Naive B cell (primary cell): ENCODE data around the gene KCNK18. TPM values are rescaled to one million over a fixed set of nuclear protein-coding genes. Genes with fewer than 3 reads are reported as not detected.
"Not testable (repeated sequence)": the region's sequence is repeated elsewhere in the genome, so short reads cannot be mapped to it uniquely, and the experiment has no call there.

ENCODE experiments used
- ATAC-seq, 2 donors: fragments of 150-1000 bp; cut with Tn5 transposase; 2 replicates each; pipeline ENCODE4 v1.10.0; 2021; ENCODE audit warnings: low read depth in 2 of 2, mild to moderate bottlenecking in 2 of 2, moderate library complexity in 2 of 2
- DNase-seq: peaks from one replicate; pipeline ENCODE4 v3.0.0; 2022
- H3K27ac Mint-ChIP-seq, 6 donors: one replicate each; pipeline ENCODE4 v1.8.0; 2020 to 2022; ENCODE audit warnings: mild to moderate bottlenecking in 6 of 6, mixed read lengths in 6 of 6, moderate library complexity in 5 of 6, inconsistent platforms in 2 of 6
- H3K27me3 Mint-ChIP-seq, 3 donors: one replicate each; pipeline ENCODE4 v1.8.0; 2021 to 2022; ENCODE audit warnings: mixed read lengths in 3 of 3, mild to moderate bottlenecking in 1 of 3
- H3K36me3 Mint-ChIP-seq, 2 donors: one replicate each; pipeline ENCODE4 v1.8.0; 2020 to 2022; ENCODE audit warnings: mixed read lengths in 2 of 2, inconsistent platforms in 1 of 2, mild to moderate bottlenecking in 1 of 2
- H3K4me1 Mint-ChIP-seq, 3 donors: one replicate each; pipeline ENCODE4 v1.8.0; 2020 to 2022; ENCODE audit warnings: mixed read lengths in 3 of 3, inconsistent platforms in 1 of 3, mild to moderate bottlenecking in 1 of 3, moderate library complexity in 1 of 3
- H3K4me3 Mint-ChIP-seq, 8 donors: one replicate each; pipeline ENCODE4 v1.8.0; 2020 to 2022; ENCODE audit warnings: mild to moderate bottlenecking in 8 of 8, mixed read lengths in 8 of 8, moderate library complexity in 8 of 8, inconsistent platforms in 2 of 8
- H3K9me3 Mint-ChIP-seq, 7 donors: one replicate each; pipeline ENCODE4 v1.8.0; 2020 to 2022; ENCODE audit warnings: mixed read lengths in 7 of 7, mild to moderate bottlenecking in 5 of 7, inconsistent platforms in 2 of 7, moderate library complexity in 1 of 7
- polyA plus RNA-seq, 6 donors: library from polyadenylated mRNA; unstranded; fragments of 300-500 nt; fragmentation: Illumina TruSeq; gene quantifications; one replicate each; pipeline ENCODE4 v1.2.3, GENCODE V29; 2021; ENCODE audit warnings: low read depth in 6 of 6

Gene KCNK18
- polyA plus RNA-seq, 6 donors from 2014 or later: not detected

DNA sequence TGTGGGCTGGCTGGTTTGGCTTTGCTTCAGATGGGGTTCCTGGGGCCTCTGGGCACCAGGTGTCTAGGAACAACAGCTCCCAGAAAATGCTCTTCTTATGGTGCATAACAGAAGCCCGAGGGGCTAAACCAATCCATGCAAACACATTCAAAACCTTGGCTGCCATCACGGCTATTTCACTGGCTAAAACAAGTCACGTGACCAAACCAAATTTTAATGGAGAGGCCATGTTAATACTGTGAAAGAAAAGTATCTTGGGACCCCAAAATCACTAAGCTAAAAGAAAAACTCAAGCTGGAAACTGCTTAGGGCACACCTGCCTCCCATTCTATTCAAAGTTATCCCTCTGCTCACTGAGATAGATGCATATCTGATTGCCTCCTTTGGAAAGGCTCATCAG is 19.1 kb upstream of the KCNK18 start:
- H3K4me3 Mint-ChIP-seq: no peak overlapping the region
- peaks cover 37% of the 10 kb centered on the region in 3 donors for H3K27me3 Mint-ChIP-seq
- peaks cover 10 to 20% (median 20%) of the 10 kb centered on the region in 3 donors for H3K4me1 Mint-ChIP-seq
- H3K9me3 Mint-ChIP-seq: peaks cover 0 to 3% (median 0%) of the 10 kb centered on the region in 7 donors
- no peak overlapping the region for H3K27ac Mint-ChIP-seq
- DNase-seq (no peak), ATAC-seq (no peak)
- H3K36me3 Mint-ChIP-seq: no peaks in the 10 kb centered on the region

GRCh38 chr10:117184296-117184695 is 13.0 kb upstream of the KCNK18 start:
- Mint-ChIP-seq H3K27ac (no peak overlapping the region), H3K4me1 (no peaks in the 10 kb centered on the region), H3K36me3 (peaks cover 5 to 11% of the 10 kb centered on the region in 2 donors), H3K9me3 (peaks cover 2 to 12% (median 8%) of the 10 kb centered on the region in 7 donors), H3K4me3 (no peak overlapping the region), H3K27me3 (peaks cover 18 to 29% (median 26%) of the 10 kb centered on the region in 3 donors)
- no peak for ATAC-seq
- no peak for DNase-seq

- ATAC-seq (no peak), DNase-seq (no peak)
- peaks cover 18 to 27% (median 23%) of the 10 kb centered on the region in 3 donors for H3K27me3 Mint-ChIP-seq
- H3K4me1 Mint-ChIP-seq: no peaks in the 10 kb centered on the region
- no peak overlapping the region for H3K4me3 Mint-ChIP-seq
- no peak overlapping the region for H3K27ac Mint-ChIP-seq
- peaks cover 5 to 11% of the 10 kb centered on the region in 2 donors for H3K36me3 Mint-ChIP-seq
- peaks cover 5 to 17% (median 11%) of the 10 kb centered on the region in 7 donors for H3K9me3 Mint-ChIP-seq
Measured at GRCh38 chr10:117184821-117185220, 12.5 kb upstream of the KCNK18 start.

DNA sequence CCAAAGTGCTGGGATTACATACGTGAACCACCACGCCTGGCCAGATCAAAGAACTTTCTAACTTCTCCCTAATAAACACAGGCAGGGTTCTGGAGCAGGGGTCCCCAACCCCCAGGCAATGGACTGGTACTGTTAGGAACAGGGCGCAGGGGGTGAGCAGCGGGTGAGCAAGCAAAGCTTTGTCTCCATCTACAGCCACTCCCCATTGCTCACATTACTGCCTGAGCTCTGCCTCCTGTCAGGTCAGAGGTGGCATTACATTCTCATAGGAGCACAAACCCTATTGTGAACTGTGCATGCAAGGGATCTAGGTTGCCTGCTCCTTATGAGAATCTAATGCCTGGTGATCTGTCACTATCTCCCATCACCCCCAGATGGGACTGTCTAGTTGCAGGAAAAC is 11.5 kb upstream of the KCNK18 start:
- H3K4me1 Mint-ChIP-seq, H3K27ac Mint-ChIP-seq, DNase-seq, ATAC-seq, H3K4me3 Mint-ChIP-seq: not testable (repeated sequence)
- H3K9me3 Mint-ChIP-seq: peaks cover 6 to 20% (median 12%) of the 10 kb centered on the region in 7 donors
- H3K27me3 Mint-ChIP-seq: peaks cover 8 to 17% (median 13%) of the 10 kb centered on the region in 3 donors
- peaks cover 5 to 11% of the 10 kb centered on the region in 2 donors for H3K36me3 Mint-ChIP-seq

GRCh38 chr10:117186832-117187615 is 10.3 kb upstream of the KCNK18 start:
- peaks cover 5 to 11% of the 10 kb centered on the region in 2 donors for H3K36me3 Mint-ChIP-seq
- H3K9me3 Mint-ChIP-seq: peaks cover 6 to 20% (median 13%) of the 10 kb centered on the region in 7 donors
- H3K27ac Mint-ChIP-seq: peak overlapping the region in 1 of 6 donors; percentile 69
- H3K27me3 Mint-ChIP-seq: peaks cover 7 to 14% (median 12%) of the 10 kb centered on the region in 3 donors
- H3K4me1 Mint-ChIP-seq: no peaks in the 10 kb centered on the region
- DNase-seq (no peak), ATAC-seq (no peak)
- no peak overlapping the region for H3K4me3 Mint-ChIP-seq

DNA sequence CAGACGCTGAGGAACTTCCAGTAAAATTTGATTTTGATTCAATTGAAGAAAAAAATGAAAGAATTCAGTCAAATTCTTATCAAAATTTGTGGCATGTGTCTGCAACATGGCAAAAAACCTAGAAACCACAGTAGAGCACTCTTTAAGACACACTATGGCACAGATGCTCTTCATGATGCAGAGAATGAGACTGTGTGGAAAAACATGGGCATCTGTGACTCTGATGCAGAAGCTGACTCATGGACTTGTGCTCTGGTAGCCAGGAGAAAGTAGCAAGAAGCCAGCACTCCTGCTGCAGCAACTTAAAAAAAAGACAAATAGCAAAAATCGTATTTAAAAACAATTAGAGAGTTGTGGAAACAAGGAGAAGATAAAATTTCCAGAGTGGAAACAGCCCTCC is 8.9 kb upstream of the KCNK18 start:
- DNase-seq (no peak), ATAC-seq (no peak)
- Mint-ChIP-seq H3K36me3 (peaks cover 5 to 11% of the 10 kb centered on the region in 2 donors), H3K4me1 (no peaks in the 10 kb centered on the region), H3K27me3 (peaks cover 7 to 12% (median 7%) of the 10 kb centered on the region in 3 donors), H3K27ac (no peak overlapping the region), H3K4me3 (no peak overlapping the region), H3K9me3 (peaks cover 6 to 20% (median 12%) of the 10 kb centered on the region in 7 donors)

- ATAC-seq: no peak
- H3K27me3 Mint-ChIP-seq: peaks cover 0 to 12% (median 10%) of the 10 kb centered on the region in 3 donors
- H3K4me3 Mint-ChIP-seq: no peak overlapping the region
- no peaks in the 10 kb centered on the region for H3K4me1 Mint-ChIP-seq
- no peak overlapping the region for H3K27ac Mint-ChIP-seq
- no peak for DNase-seq
- peaks cover 5 to 11% of the 10 kb centered on the region in 2 donors for H3K36me3 Mint-ChIP-seq
- peaks cover 6 to 26% (median 15%) of the 10 kb centered on the region in 7 donors for H3K9me3 Mint-ChIP-seq
Measured at GRCh38 chr10:117189557-117189956, 7.7 kb upstream of the KCNK18 start.

- Mint-ChIP-seq H3K4me1 (no peaks in the 10 kb centered on the region), H3K27me3 (peaks cover 5 to 8% (median 8%) of the 10 kb centered on the region in 3 donors), H3K9me3 (peaks cover 0 to 12% (median under 1%) of the 10 kb centered on the region in 7 donors), H3K4me3 (no peak overlapping the region), H3K27ac (no peak overlapping the region), H3K36me3 (no peaks in the 10 kb centered on the region)
- no peak for DNase-seq
- no peak for ATAC-seq
Measured at GRCh38 chr10:117198088-117198487, 799 bp downstream of the KCNK18 start.

- peaks cover 9 to 23% (median 17%) of the 10 kb centered on the region in 3 donors for H3K27me3 Mint-ChIP-seq
- DNase-seq (no peak), ATAC-seq (no peak)
Measured at GRCh38 chr10:117201826-117202225, 4.5 kb downstream of the KCNK18 start.

DNA sequence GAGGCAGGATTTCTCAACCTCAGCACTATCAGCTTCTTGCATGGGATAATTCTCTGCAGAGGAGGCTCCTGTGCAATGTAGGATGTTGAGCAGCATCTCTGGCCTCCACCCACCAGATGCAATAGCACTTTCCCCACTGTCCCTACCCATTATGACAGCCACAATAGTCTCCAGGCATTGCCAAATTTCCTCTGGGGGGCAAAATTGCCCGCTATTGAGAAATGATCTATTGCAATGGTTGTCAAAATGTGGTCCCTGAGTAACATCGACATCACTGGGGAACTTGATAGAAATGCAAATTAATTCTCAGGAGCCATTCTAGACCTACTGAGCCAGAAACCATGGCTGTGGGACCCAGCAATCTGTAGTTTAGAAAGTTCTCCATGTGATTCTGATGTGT is 7.0 kb downstream of the KCNK18 start:
- H3K36me3 Mint-ChIP-seq: peaks cover 0 to 7% of the 10 kb centered on the region in 2 donors
- H3K9me3 Mint-ChIP-seq: peaks cover 0 to 6% (median 2%) of the 10 kb centered on the region in 7 donors
- peaks cover 19 to 39% (median 22%) of the 10 kb centered on the region in 3 donors for H3K27me3 Mint-ChIP-seq
- ATAC-seq: no peak
- H3K4me1 Mint-ChIP-seq: no peaks in the 10 kb centered on the region
- H3K4me3 Mint-ChIP-seq: no peak overlapping the region
- no peak for DNase-seq
- no peak overlapping the region for H3K27ac Mint-ChIP-seq

More at GRCh38 chr10:117201826-117202225, 4.5 kb downstream of the KCNK18 start:
- Mint-ChIP-seq H3K4me3 (no peak overlapping the region), H3K9me3 (peaks cover 0 to 6% (median 2%) of the 10 kb centered on the region in 7 donors), H3K36me3 (no peaks in the 10 kb centered on the region), H3K27ac (no peak overlapping the region), H3K4me1 (no peaks in the 10 kb centered on the region)

DNA sequence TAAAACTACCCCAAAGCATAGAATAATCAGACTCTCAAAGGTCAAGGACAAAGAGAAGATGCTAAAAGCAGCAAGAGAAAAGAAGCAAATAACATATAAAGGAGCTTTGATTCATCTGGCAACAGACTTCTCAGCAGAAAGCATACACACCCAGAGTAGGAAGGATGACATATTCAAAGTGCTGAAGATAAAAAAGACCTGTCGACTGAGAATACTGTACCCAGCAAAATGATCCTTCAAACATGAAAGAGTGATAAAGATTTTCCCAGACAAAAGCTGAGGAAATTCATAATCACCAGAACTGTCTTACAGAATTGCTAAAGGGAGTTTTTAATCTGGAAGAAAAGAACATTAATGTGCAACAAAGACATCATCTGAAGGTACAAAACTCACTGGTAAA is 14.9 kb downstream of the KCNK18 start:
- Mint-ChIP-seq H3K27me3 (peaks cover 28 to 55% (median 48%) of the 10 kb centered on the region in 3 donors), H3K4me3 (no peak overlapping the region), H3K9me3 (peaks cover 8 to 42% (median 17%) of the 10 kb centered on the region in 7 donors), H3K27ac (no peak overlapping the region), H3K4me1 (peaks cover 0 to 7% (median 0%) of the 10 kb centered on the region in 3 donors), H3K36me3 (peaks cover 0 to 21% of the 10 kb centered on the region in 2 donors)
- no peak for DNase-seq
- no peak for ATAC-seq

DNA sequence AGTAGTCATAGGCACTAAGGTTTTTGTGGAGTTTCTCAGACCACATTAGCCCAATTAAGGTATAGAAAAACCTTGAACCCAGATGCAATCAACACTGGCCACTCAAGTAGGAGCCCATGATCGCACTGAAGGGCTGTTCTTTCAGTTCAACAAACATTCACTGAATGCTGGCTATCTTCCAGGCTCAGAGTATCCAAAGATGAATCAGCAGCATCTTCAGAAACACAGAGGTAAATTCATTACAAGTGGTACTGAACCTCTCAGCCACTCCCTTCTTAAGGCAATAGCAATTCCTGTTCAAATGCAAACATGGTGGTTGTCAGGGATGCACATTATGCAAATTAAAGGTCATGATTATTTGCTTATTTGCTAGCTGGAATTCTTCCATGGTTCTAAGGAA is 17.1 kb downstream of the KCNK18 start:
- peaks cover 0 to 15% (median 0%) of the 10 kb centered on the region in 3 donors for H3K4me1 Mint-ChIP-seq
- H3K9me3 Mint-ChIP-seq: peaks cover 8 to 42% (median 17%) of the 10 kb centered on the region in 7 donors
- H3K4me3 Mint-ChIP-seq: no peak overlapping the region
- peaks cover 34 to 64% (median 50%) of the 10 kb centered on the region in 3 donors for H3K27me3 Mint-ChIP-seq
- peaks cover 0 to 17% of the 10 kb centered on the region in 2 donors for H3K36me3 Mint-ChIP-seq
- ATAC-seq (no peak), DNase-seq (no peak)
- no peak overlapping the region for H3K27ac Mint-ChIP-seq

GRCh38 chr10:117215079-117215478 is 17.8 kb downstream of the KCNK18 start:
- Mint-ChIP-seq H3K27ac (peak overlapping the region in 2 of 6 donors; percentile 43 to 71), H3K4me1 (peaks cover 0 to 15% (median 0%) of the 10 kb centered on the region in 3 donors), H3K9me3 (peaks cover 8 to 41% (median 17%) of the 10 kb centered on the region in 7 donors), H3K27me3 (peaks cover 29 to 58% (median 43%) of the 10 kb centered on the region in 3 donors), H3K4me3 (peak overlapping the region in 5 of 8 donors; percentile 24 to 52 (median 40)), H3K36me3 (peaks cover 0 to 17% of the 10 kb centered on the region in 2 donors)
- ATAC-seq (no peak), DNase-seq (no peak)

GRCh38 chr10:117216028-117216427 is 18.7 kb downstream of the KCNK18 start:
- peaks cover 0 to 15% of the 10 kb centered on the region in 2 donors for H3K36me3 Mint-ChIP-seq
- DNase-seq (no peak), ATAC-seq (no peak)
- H3K4me1 Mint-ChIP-seq: peaks cover 0 to 15% (median 0%) of the 10 kb centered on the region in 3 donors
- no peak overlapping the region for H3K27ac Mint-ChIP-seq
- H3K9me3 Mint-ChIP-seq: peaks cover 8 to 32% (median 16%) of the 10 kb centered on the region in 7 donors
- H3K27me3 Mint-ChIP-seq: peaks cover 27 to 60% (median 48%) of the 10 kb centered on the region in 3 donors
- peak overlapping the region in 4 of 8 donors; percentile 6 to 65 (median 52) for H3K4me3 Mint-ChIP-seq
